ENCODE results near the gene CAMTA1.

CAMTA1 gene

DNA sequence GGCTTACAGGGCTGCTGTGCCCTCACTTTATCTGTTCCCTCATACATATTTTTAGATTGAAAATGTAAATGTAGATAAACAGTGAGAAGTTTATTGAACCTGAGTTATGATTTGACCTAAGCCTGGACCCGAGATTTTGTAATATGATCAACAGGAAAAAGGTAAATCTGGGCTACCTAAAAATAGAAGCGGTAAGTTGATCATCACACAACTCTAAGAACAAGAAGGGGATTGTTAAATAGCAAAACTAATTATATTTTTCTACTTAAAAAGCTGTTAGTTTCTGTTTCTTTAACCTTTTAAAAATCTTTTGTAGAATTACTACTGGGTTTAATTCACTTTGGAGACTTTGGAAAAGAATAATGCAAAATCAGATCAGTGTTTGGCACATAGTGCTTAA, 35.6 kb downstream of the CAMTA1 start:
- no peak for TF ChIP-seq EZH2 (IDR thresholded peaks at IDR 0.05; ENCODE audit: borderline replicate concordance, low read depth, low read length, severe bottlenecking)
- TF ChIP-seq, protein P1, sequence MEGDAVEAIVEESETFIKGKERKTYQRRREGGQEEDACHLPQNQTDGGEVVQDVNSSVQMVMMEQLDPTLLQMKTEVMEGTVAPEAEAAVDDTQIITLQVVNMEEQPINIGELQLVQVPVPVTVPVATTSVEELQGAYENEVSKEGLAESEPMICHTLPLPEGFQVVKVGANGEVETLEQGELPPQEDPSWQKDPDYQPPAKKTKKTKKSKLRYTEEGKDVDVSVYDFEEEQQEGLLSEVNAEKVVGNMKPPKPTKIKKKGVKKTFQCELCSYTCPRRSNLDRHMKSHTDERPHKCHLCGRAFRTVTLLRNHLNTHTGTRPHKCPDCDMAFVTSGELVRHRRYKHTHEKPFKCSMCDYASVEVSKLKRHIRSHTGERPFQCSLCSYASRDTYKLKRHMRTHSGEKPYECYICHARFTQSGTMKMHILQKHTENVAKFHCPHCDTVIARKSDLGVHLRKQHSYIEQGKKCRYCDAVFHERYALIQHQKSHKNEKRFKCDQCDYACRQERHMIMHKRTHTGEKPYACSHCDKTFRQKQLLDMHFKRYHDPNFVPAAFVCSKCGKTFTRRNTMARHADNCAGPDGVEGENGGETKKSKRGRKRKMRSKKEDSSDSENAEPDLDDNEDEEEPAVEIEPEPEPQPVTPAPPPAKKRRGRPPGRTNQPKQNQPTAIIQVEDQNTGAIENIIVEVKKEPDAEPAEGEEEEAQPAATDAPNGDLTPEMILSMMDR (IDR thresholded peaks at IDR 0.05; ENCODE audit: borderline replicate concordance, extremely low read depth, low read length, poor library complexity, severe bottlenecking): no peak
- no peaks in the 10 kb centered on the region for H3K4me1 ChIP-seq (ENCODE audit: insufficient read depth, low read length)
- peaks cover 10% of the 10 kb centered on the region for H3K36me3 ChIP-seq (ENCODE audit: insufficient read depth, low read length)
- no peaks in the 10 kb centered on the region for H3K27me3 ChIP-seq (ENCODE audit: insufficient read depth, low read length, poor library complexity)
- no peak for ATAC-seq (ENCODE audit: insufficient read depth, low read depth)
- peaks cover 49% of the 10 kb centered on the region for H4K20me1 ChIP-seq (ENCODE audit: insufficient read depth, low read length)
- H3K4me3 ChIP-seq (ENCODE audit: low read depth in 1 of 2, low read length in 2 of 2): no peak overlapping the region
- peaks cover 79% of the 10 kb centered on the region for H3K79me2 ChIP-seq (ENCODE audit: insufficient read depth, low read length)
- H2AFZ ChIP-seq (ENCODE audit: low read depth, low read length): no peak overlapping the region
- no peak for DNase-seq
- H3K9ac ChIP-seq (ENCODE audit: low read depth, low read length): no peak overlapping the region
- no peak overlapping the region for H3K27ac ChIP-seq (ENCODE audit: low read length)
- no peak overlapping the region for H3K4me2 ChIP-seq (ENCODE audit: insufficient read depth, low read length)
- H3K9me3 ChIP-seq (ENCODE audit: insufficient read depth, low read length, severe bottlenecking): no peaks in the 10 kb centered on the region

- Histone ChIP-seq H3K27me3 (ENCODE audit: insufficient read depth, low read length, poor library complexity) (no peaks in the 10 kb centered on the region), H3K27ac (ENCODE audit: low read length) (no peak overlapping the region), H4K20me1 (ENCODE audit: insufficient read depth, low read length) (peaks cover 38% of the 10 kb centered on the region; the same call in 1 of the 2 replicates), H3K9ac (ENCODE audit: low read depth, low read length) (no peak overlapping the region), H3K4me3 (ENCODE audit: low read depth in 1 of 2, low read length in 2 of 2) (no peak overlapping the region), H2AFZ (ENCODE audit: low read depth, low read length) (no peak overlapping the region), H3K4me2 (ENCODE audit: insufficient read depth, low read length) (no peak overlapping the region), H3K36me3 (ENCODE audit: insufficient read depth, low read length) (peaks cover 18% of the 10 kb centered on the region), H3K79me2 (ENCODE audit: insufficient read depth, low read length) (peaks cover 68% of the 10 kb centered on the region), H3K4me1 (ENCODE audit: insufficient read depth, low read length) (no peaks in the 10 kb centered on the region), H3K9me3 (ENCODE audit: insufficient read depth, low read length, severe bottlenecking) (no peaks in the 10 kb centered on the region)
- ATAC-seq (ENCODE audit: insufficient read depth, low read depth): no peak
- TF ChIP-seq EZH2 (IDR thresholded peaks at IDR 0.05; ENCODE audit: borderline replicate concordance, low read depth, low read length, severe bottlenecking): no peak
- TF ChIP-seq, protein P1 (IDR thresholded peaks at IDR 0.05; ENCODE audit: borderline replicate concordance, extremely low read depth, low read length, poor library complexity, severe bottlenecking): no peak
- no peak for DNase-seq
These were observed 37.5 kb downstream of the CAMTA1 start for GRCh38 chr1:6822530-6823359.

GRCh38 chr1:6823793-6824192, 38.5 kb downstream of the CAMTA1 start:
- no peak overlapping the region for H3K27ac ChIP-seq (ENCODE audit: low read length)

More at GRCh38 chr1:6823793-6824192, 38.5 kb downstream of the CAMTA1 start:
- no peaks in the 10 kb centered on the region for H3K9me3 ChIP-seq (ENCODE audit: insufficient read depth, low read length, severe bottlenecking)
- no peak for DNase-seq
- H3K4me1 ChIP-seq (ENCODE audit: insufficient read depth, low read length): no peaks in the 10 kb centered on the region
- ATAC-seq (ENCODE audit: insufficient read depth, low read depth): no peak
- no peak overlapping the region for H3K4me2 ChIP-seq (ENCODE audit: insufficient read depth, low read length)
- no peaks in the 10 kb centered on the region for H3K27me3 ChIP-seq (ENCODE audit: insufficient read depth, low read length, poor library complexity)
- peaks cover 62% of the 10 kb centered on the region for H3K79me2 ChIP-seq (ENCODE audit: insufficient read depth, low read length)
- H3K4me3 ChIP-seq (ENCODE audit: low read depth in 1 of 2, low read length in 2 of 2): no peak overlapping the region
- peaks cover 33% of the 10 kb centered on the region; the same call in 1 of the 2 replicates for H4K20me1 ChIP-seq (ENCODE audit: insufficient read depth, low read length)
- no peak overlapping the region for H3K9ac ChIP-seq (ENCODE audit: low read depth, low read length)
- no peak overlapping the region for H2AFZ ChIP-seq (ENCODE audit: low read depth, low read length)
- H3K36me3 ChIP-seq (ENCODE audit: insufficient read depth, low read length): peaks cover 18% of the 10 kb centered on the region
- TF ChIP-seq EZH2 (IDR thresholded peaks at IDR 0.05; ENCODE audit: borderline replicate concordance, low read depth, low read length, severe bottlenecking): no peak
- TF ChIP-seq, protein P1 (IDR thresholded peaks at IDR 0.05; ENCODE audit: borderline replicate concordance, extremely low read depth, low read length, poor library complexity, severe bottlenecking): no peak

Measured in DND-41 (cell line).